GM12801 (cell line): ENCODE results near the gene MAN2A1.

ENCODE experiments used
- CTCF ChIP-seq: IDR thresholded peaks from one replicate; pipeline ENCODE4 v1.5.1; 2011; ENCODE audit warnings: control low read depth; ENCODE audit not compliant: insufficient read length; ENCODE audit errors: extremely low read depth

The MAN2A1 gene

GRCh38 chr5:109755761-109756160 is 66.0 kb downstream of the MAN2A1 start:
- TF ChIP-seq CTCF = no peak

GRCh38 chr5:109756543-109757185 is 66.9 kb downstream of the MAN2A1 start:
- TF ChIP-seq CTCF = no peak

- no peak for TF ChIP-seq CTCF
Observed at GRCh38 chr5:109757490-109757889, 67.8 kb downstream of the MAN2A1 start.

- TF ChIP-seq CTCF = no peak
Observed at GRCh38 chr5:109759306-109759705, 69.6 kb downstream of the MAN2A1 start.

GRCh38 chr5:109762821-109763220 is 73.1 kb downstream of the MAN2A1 start:
- no peak for TF ChIP-seq CTCF

DNA sequence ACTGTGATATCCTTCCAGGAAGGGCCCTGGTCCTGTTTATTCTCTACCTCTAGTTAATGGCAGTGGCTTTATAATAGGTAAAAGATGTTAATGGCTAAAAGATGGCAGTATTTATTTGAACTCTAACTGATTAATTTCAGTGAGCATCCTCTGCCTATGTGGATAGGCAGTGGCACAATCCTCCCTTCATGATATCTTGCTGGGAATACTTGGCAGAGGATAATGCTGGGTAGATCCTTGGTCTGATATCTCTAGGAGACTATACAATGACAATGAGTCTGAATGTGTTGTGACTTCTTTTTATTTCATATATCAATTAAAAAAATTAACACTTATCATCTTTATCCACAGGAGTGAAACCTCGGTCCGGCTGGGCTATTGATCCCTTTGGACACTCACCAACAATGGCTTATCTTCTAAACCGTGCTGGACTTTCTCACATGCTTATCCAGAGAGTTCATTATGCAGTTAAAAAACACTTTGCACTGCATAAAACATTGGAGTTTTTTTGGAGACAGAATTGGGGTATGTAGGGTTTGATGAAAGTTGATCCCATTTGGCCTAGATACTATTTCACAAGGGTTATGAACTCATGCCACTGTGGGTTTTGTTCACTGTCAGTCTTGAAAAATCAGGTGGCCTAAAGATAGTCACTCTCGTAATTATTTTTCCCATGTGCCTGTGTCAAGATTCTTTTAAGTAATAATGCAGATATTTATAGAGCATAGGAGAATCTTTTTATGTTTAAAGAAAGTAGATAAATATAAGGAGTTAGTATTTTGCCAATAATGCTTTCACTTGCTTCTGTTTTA is 77.7 kb downstream of the MAN2A1 start:
- TF ChIP-seq CTCF = no peak

DNA sequence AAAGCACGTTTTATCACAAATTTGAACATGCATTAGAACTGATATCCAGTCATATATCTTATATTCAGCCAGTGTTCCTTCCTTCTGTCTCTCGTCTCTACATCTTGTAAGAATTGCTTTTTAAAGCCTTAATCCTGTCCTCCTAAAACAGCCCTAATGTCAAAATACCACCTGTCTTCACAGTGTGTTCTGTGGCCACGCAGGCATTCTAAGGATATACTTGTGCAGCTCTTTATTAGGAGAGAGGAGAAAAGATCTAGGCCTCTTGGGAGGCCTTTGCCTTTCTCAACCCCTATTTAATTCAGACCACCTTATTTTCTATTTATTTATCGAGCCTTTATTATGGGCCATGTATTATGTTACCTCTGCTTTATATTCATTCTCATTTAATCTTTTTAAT is 78.3 kb downstream of the MAN2A1 start:
- no peak for TF ChIP-seq CTCF
